Sigmoid colon (tissue), 7 donors: ENCODE measurements around the gene PEPD. TPM values are rescaled to one million over a fixed set of nuclear protein-coding genes. Genes with fewer than 3 reads are reported as not detected.
"Not testable (repeated sequence)": the region's sequence is repeated elsewhere in the genome, so short reads cannot be mapped to it uniquely, and the experiment has no call there.

Source experiments
- DNase-seq: peaks from one replicate; pipeline ENCODE4 v3.0.0-alpha.2; 2019
- H3K27ac ChIP-seq, 4 donors: fragments of 200-600 bp; sonication (generic); one replicate each; pipeline ENCODE4 v1.5.1; 2016 to 2019; ENCODE audit warnings: mild to moderate bottlenecking in 1 of 4
- H3K27me3 ChIP-seq, 3 donors: fragments of 200-600 bp; sonication (generic); one replicate each; pipeline ENCODE4 v1.5.1; 2019; ENCODE audit warnings: mild to moderate bottlenecking in 1 of 3
- H3K36me3 ChIP-seq, 4 donors: fragments of 200-600 bp; sonication (generic); one replicate each; pipeline ENCODE4 v1.5.1; 2016 to 2019
- H3K4me1 ChIP-seq, 4 donors: fragments of 200-600 bp; sonication (generic); one replicate each; pipeline ENCODE4 v1.5.1; 2017 to 2019
- H3K4me3 ChIP-seq, 4 donors: fragments of 200-600 bp; sonication (generic); one replicate each; pipeline ENCODE4 v1.5.1; 2017 to 2019; ENCODE audit warnings: mild to moderate bottlenecking in 2 of 4, moderate library complexity in 1 of 4
- H3K9me3 ChIP-seq, 4 donors: fragments of 200-600 bp in 3 of 4; sonication (generic) in 3 of 4; one replicate each; pipeline versions ENCODE4 v1.5.1 to v1.6.1; 2013 to 2019
- EP300 ChIP-seq, 4 donors: sonication (generic); formaldehyde crosslinking; IDR thresholded peaks; one replicate each; pipeline ENCODE4 v1.6.1; 2017; ENCODE audit warnings: antibody characterized with exemption in 4 of 4
- POLR2A ChIP-seq, 2 donors: fragments of 450-650 bp; IDR thresholded peaks; one replicate each; pipeline ENCODE4 v1.6.1; 2016; ENCODE audit warnings: antibody characterized with exemption in 2 of 2, mild to moderate bottlenecking in 2 of 2, moderate library complexity in 2 of 2
- POLR2AphosphoS5 ChIP-seq, 4 donors: sonication (generic); formaldehyde crosslinking; IDR thresholded peaks; one replicate each; pipeline ENCODE4 v1.6.1; 2017; ENCODE audit warnings: antibody characterized with exemption in 4 of 4
- WGBS, 2 donors: extraction: QIAGEN DNeasy Blood & Tissue Kit; methylation state at CpG; one replicate each; pipeline ENCODE4 v1.1.7; 2013; 5-methylcytosine and 5-hydroxymethylcytosine counted together
- intact Hi-C: fragments of 100-400 bp; cut with DNase I; formaldehyde crosslinking; loops from one replicate; pipeline ENCODE4 v1.15.1; 2023
- polyA plus RNA-seq, 3 donors: library from polyadenylated mRNA; stranded (reverse); fragments of 200-250 nt; gene quantifications; one replicate each; pipeline ENCODE4 v1.2.3, GENCODE V29; 2013
- total RNA-seq, 4 donors: library from RNA; depleted of rRNA; stranded (reverse); fragments of >200 nt; gene quantifications; one replicate each; pipeline ENCODE4 v1.1.0, GENCODE V29; 2016
- TF ChIP-seq, protein P1 (sequence below), 4 experiments: fragments of 450-650 bp in 3 of 4; fragments of 200-600 bp in 1 of 4; IDR thresholded peaks; one replicate each; pipeline ENCODE4 v1.5.1; 2016 to 2019; ENCODE audit warnings: antibody characterized with exemption in 4 of 4, mild to moderate bottlenecking in 3 of 4, moderate library complexity in 2 of 4
- donor health status: healthy with polysubstance abuse.
- donor health status: Bipolar disorder and iron deficiency.
- donor health status: healthy.

PEPD gene
- total and polyA plus RNA-seq, 7 donors, result 50.0 to 187 (median 67.8) TPM

DNA sequence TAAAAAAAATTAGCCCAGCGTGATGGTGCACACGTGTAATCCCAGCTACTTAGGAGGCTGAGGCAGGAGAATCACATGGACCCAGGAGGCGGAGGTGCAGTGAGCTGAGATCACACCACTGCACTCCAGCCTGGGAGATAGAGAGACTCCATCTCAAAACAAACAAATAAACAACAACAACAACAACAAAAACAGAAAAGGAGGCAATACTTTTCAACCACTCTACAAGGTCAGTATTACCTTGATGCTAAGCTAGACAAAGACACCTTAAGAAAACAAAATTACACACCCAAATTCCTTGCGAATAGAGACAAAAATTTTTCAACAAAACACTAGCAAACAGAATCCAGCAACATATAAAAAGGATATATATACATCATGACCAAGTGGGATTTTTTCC, 39.7 kb downstream of the PEPD start:
- DNase-seq, result no peak
- intact Hi-C loops, result no loop called here
- Histone ChIP-seq H3K9me3 (peaks cover 0 to 6% (median 0%) of the 10 kb centered on the region in 4 donors), H3K27ac (no peak overlapping the region), H3K36me3 (peaks cover 0 to 25% (median 4%) of the 10 kb centered on the region in 4 donors), H3K4me1 (no peaks in the 10 kb centered on the region), H3K4me3 (no peak overlapping the region), H3K27me3 (no peaks in the 10 kb centered on the region)
- 94 to 95% methylated on average over 4 of the region's 4 CpGs for WGBS, 2 donors
- TF ChIP-seq, protein P1, sequence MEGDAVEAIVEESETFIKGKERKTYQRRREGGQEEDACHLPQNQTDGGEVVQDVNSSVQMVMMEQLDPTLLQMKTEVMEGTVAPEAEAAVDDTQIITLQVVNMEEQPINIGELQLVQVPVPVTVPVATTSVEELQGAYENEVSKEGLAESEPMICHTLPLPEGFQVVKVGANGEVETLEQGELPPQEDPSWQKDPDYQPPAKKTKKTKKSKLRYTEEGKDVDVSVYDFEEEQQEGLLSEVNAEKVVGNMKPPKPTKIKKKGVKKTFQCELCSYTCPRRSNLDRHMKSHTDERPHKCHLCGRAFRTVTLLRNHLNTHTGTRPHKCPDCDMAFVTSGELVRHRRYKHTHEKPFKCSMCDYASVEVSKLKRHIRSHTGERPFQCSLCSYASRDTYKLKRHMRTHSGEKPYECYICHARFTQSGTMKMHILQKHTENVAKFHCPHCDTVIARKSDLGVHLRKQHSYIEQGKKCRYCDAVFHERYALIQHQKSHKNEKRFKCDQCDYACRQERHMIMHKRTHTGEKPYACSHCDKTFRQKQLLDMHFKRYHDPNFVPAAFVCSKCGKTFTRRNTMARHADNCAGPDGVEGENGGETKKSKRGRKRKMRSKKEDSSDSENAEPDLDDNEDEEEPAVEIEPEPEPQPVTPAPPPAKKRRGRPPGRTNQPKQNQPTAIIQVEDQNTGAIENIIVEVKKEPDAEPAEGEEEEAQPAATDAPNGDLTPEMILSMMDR (IDR thresholded peaks at IDR 0.05), result no peak
- TF ChIP-seq POLR2AphosphoS5 (IDR thresholded peaks at IDR 0.05), result no peak
- no peak for TF ChIP-seq POLR2A (IDR thresholded peaks at IDR 0.05)
- TF ChIP-seq EP300 (IDR thresholded peaks at IDR 0.05), result no peak

DNA sequence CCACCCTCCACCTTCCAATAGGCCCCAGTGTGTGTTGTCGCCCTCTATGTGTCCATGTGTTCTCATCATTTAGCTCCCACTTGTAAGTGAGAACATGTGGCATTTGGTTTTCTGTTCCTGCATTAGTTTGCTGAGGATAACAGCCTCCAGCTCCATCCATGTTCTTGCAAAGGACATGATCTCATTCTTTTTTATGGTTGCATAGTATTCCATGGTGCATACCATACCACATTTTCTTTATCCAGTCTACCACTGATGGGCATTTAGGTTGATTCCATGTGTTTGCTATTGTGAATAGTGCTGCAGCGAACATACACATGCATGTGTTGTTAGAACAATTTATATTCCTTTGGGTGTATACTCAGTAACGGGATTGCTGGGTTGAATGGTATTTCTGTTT, 42.0 kb downstream of the PEPD start:
- WGBS, 2 donors, result 96 to 98% methylated on average over 2 to 3 of the region's 3 CpGs
- not testable (repeated sequence) for H3K27ac ChIP-seq
- H3K36me3 ChIP-seq, result peaks cover 0 to 26% (median 7%) of the 10 kb centered on the region in 4 donors

DNA sequence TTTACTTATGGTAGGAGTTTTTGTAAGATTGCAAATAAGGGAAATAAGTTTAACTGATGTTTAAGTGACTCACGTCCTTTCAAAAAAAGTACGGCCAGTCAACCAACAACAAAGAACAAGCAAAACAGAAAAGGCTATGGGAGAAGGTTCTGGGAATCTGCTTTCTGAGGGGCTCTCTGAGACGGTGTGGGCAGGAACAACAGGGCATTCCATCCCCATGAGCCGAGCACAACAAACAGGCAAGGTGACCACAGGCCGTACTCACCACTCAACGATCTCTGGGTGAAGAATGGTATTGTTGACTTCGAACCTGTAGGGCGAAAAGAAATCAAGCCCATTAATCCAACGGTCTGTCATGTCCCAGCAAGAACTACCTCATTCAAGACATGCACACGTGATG, 43.8 kb downstream of the PEPD start:
- H3K4me1 ChIP-seq, result peaks cover 0 to 14% (median 0%) of the 10 kb centered on the region in 4 donors
- H3K9me3 ChIP-seq, result no peaks in the 10 kb centered on the region
- no peak overlapping the region for H3K4me3 ChIP-seq
- 96% methylated on average over 10 of the region's 10 CpGs for WGBS, 2 donors
- intact Hi-C loops, result no loop called here
- DNase-seq, result no peak
- no peak overlapping the region for H3K27ac ChIP-seq
- H3K27me3 ChIP-seq, result no peaks in the 10 kb centered on the region
- TF ChIP-seq POLR2A (IDR thresholded peaks at IDR 0.05), result no peak
- no peak for TF ChIP-seq EP300 (IDR thresholded peaks at IDR 0.05)
- TF ChIP-seq POLR2AphosphoS5 (IDR thresholded peaks at IDR 0.05), result no peak
- TF ChIP-seq, protein P1 (IDR thresholded peaks at IDR 0.05), result no peak
- H3K36me3 ChIP-seq, result peaks cover 0 to 26% (median 7%) of the 10 kb centered on the region in 4 donors

More for the DNA sequence above, 42.0 kb downstream of the PEPD start:
- H3K4me3 ChIP-seq, DNase-seq, H3K4me1 ChIP-seq, intact Hi-C loops, H3K9me3 ChIP-seq, H3K27me3 ChIP-seq: not testable (repeated sequence)

DNA sequence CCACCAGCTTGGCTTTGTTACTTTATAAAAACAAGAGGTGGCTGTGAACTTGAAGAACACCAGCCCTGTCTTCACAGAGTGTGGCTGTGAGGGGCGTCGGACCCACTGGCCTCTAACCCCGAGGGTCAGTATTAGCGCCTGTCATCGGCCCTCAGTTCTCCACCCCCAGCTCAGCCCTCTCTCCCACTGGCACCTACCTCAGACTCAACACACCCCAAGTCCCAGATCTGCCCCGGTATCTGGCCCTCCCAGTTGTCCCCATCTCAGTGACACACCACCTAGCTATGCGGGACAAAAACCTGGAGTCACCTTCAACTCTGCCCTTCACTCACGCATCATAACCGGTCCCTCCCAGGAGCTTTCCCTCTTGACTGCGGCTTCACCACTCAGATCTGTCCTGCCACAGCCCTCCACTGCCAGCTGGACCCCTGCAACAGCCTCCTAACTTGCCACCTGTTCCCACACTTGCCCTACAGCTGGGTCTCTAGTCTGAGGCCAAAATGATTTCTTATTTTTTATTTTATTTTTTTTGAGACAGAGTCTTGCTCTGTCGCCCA, 45.4 kb downstream of the PEPD start:
- TF ChIP-seq POLR2AphosphoS5 (IDR thresholded peaks at IDR 0.05), result no peak
- no peak for TF ChIP-seq POLR2A (IDR thresholded peaks at IDR 0.05)
- TF ChIP-seq EP300 (IDR thresholded peaks at IDR 0.05), result no peak
- TF ChIP-seq, protein P1 (IDR thresholded peaks at IDR 0.05), result no peak
- DNase-seq, result peak; percentile 56
- Histone ChIP-seq H3K36me3 (peaks cover 0 to 26% (median 7%) of the 10 kb centered on the region in 4 donors), H3K4me1 (peaks cover 0 to 16% (median 0%) of the 10 kb centered on the region in 4 donors), H3K9me3 (no peaks in the 10 kb centered on the region), H3K27me3 (no peaks in the 10 kb centered on the region), H3K27ac (no peak overlapping the region), H3K4me3 (no peak overlapping the region)
- intact Hi-C loops, result no loop called here
- 93 to 98% methylated on average over 11 of the region's 11 CpGs for WGBS, 2 donors

DNA sequence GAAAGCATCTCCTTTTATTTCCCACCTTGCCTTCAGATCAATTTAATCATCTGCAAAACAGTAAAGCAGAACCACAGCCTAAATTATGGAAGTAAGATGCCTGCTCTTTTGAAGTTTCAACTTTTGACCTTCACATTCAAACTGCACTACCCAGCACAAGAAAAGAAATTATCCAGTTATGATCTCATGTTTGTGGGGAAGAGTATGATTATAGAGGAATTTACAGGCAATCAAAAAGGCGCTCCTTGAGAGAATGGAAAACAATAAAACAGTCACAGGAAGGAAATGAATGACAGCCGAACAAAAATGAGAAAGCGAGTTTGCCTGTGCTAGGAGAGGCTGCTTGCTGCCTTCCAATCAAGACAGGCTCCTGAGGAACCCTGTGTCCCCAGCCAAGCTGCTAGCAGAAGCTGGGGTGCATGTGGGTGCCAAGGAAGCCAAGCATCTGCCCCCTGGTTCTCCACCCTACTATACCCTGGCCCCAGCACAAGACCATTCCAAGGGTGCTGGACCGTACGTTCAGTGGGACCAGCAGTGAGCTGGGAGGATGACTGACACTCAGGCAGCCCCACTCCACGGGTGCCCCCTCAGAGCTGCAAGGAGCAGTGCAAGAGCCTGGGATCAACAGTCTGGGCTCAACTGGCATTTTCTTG, 47.8 kb downstream of the PEPD start:
- TF ChIP-seq POLR2AphosphoS5 (IDR thresholded peaks at IDR 0.05) (no peak), POLR2A (IDR thresholded peaks at IDR 0.05) (no peak), EP300 (IDR thresholded peaks at IDR 0.05) (no peak)
- TF ChIP-seq, protein P1 (IDR thresholded peaks at IDR 0.05), result no peak
- DNase-seq, result no peak
- peaks cover 0 to 26% (median 7%) of the 10 kb centered on the region in 4 donors for H3K36me3 ChIP-seq
- H3K9me3 ChIP-seq, result no peaks in the 10 kb centered on the region
- H3K27ac ChIP-seq, result no peak overlapping the region
- WGBS, 2 donors, result 33 to 49% methylated on average over 6 of the region's 6 CpGs
- no peaks in the 10 kb centered on the region for H3K27me3 ChIP-seq
- intact Hi-C loops, result no loop called here
- H3K4me3 ChIP-seq, result no peak overlapping the region
- peaks cover 0 to 16% (median 0%) of the 10 kb centered on the region in 4 donors for H3K4me1 ChIP-seq
